CD4-positive, alpha-beta memory T cell (primary cell): ENCODE results near the gene SPRED2. TPM values are rescaled to one million over a fixed set of nuclear protein-coding genes. Genes with fewer than 3 reads are reported as not detected.
"Not testable (repeated sequence)": the region's sequence is repeated elsewhere in the genome, so short reads cannot be mapped to it uniquely, and the experiment has no call there.

ENCODE experiments used
- CTCF ChIA-PET: fragments of 350-600 bp; sonication (Branson Sonifier 250); formaldehyde crosslinking; loops from one replicate; lab custom pipeline; 2021; ENCODE audit warnings: inconsistent platforms; ENCODE audit not compliant: partially characterized antibody; lab: Charles Lee
- POLR2A ChIA-PET: fragments of 350-600 bp; sonication (Branson Sonifier 250); formaldehyde crosslinking; loops from one replicate; lab custom pipeline; 2021; ENCODE audit not compliant: partially characterized antibody; lab: Charles Lee
- DNase-seq, 5 donors: peaks; one replicate each; pipeline versions ENCODE4 v3.0.0 to v3.0.0-alpha.2; 2020 to 2022; ENCODE audit warnings: mixed read lengths in 1 of 5
- H3K27ac ChIP-seq: one replicate; pipeline ENCODE4 v1.7.0; 2013; ENCODE audit warnings: low read depth, low read length
- H3K27me3 ChIP-seq: 2 replicates; pipeline ENCODE4 v1.7.0; 2013; ENCODE audit warnings: mild to moderate bottlenecking, low read length, moderate library complexity; ENCODE audit not compliant: insufficient read depth
- H3K36me3 ChIP-seq: 2 replicates; pipeline ENCODE4 v1.7.0; 2013; ENCODE audit warnings: mild to moderate bottlenecking, low read length, moderate library complexity; ENCODE audit not compliant: insufficient read depth
- H3K4me1 ChIP-seq: 2 replicates; pipeline ENCODE4 v1.7.0; 2013; ENCODE audit warnings: mild to moderate bottlenecking, low read length, moderate library complexity; ENCODE audit not compliant: insufficient read depth
- H3K4me3 ChIP-seq, 2 donors: one replicate each; pipeline ENCODE4 v1.7.0; 2013; ENCODE audit warnings: low read length in 2 of 2, mild to moderate bottlenecking in 1 of 2
- H3K9me3 ChIP-seq, 2 donors: one replicate each; pipeline ENCODE4 v1.7.0; 2013; ENCODE audit warnings: low read length in 2 of 2, control low read depth in 1 of 2; ENCODE audit not compliant: control insufficient read depth in 1 of 2
- H3K27ac Mint-ChIP-seq, 7 donors: one replicate each; pipeline ENCODE4 v1.8.0; 2020 to 2021; ENCODE audit warnings: mixed read lengths in 7 of 7, mild to moderate bottlenecking in 6 of 7, inconsistent platforms in 3 of 7, moderate library complexity in 3 of 7
- H3K27me3 Mint-ChIP-seq, 2 donors: one replicate each; pipeline ENCODE4 v1.8.0; 2020 to 2021; ENCODE audit warnings: mixed read lengths in 2 of 2
- H3K36me3 Mint-ChIP-seq, 2 donors: one replicate each; pipeline ENCODE4 v1.8.0; 2020 to 2021; ENCODE audit warnings: mixed read lengths in 2 of 2, inconsistent platforms in 1 of 2, mild to moderate bottlenecking in 1 of 2
- H3K4me1 Mint-ChIP-seq, 4 donors: one replicate each; pipeline ENCODE4 v1.8.0; 2020 to 2021; ENCODE audit warnings: mixed read lengths in 4 of 4, mild to moderate bottlenecking in 1 of 4
- H3K4me3 Mint-ChIP-seq, 8 donors: one replicate each; pipeline ENCODE4 v1.8.0; 2020 to 2021; ENCODE audit warnings: mixed read lengths in 8 of 8, mild to moderate bottlenecking in 7 of 8, moderate library complexity in 6 of 8, inconsistent platforms in 3 of 8
- H3K9me3 Mint-ChIP-seq, 8 donors: one replicate each; pipeline ENCODE4 v1.8.0; 2020 to 2021; ENCODE audit warnings: mixed read lengths in 8 of 8, mild to moderate bottlenecking in 5 of 8, inconsistent platforms in 3 of 8, moderate library complexity in 1 of 8
- intact Hi-C: fragments of 100-400 bp; cut with micrococcal nuclease; formaldehyde crosslinking; loops from one replicate; pipeline ENCODE4 v1.15.1; 2023
- polyA plus RNA-seq, 2 donors: library from polyadenylated mRNA; unstranded; fragments of 300-500 nt; fragmentation: Illumina TruSeq; gene quantifications; one replicate each; pipeline ENCODE4 v1.2.3, GENCODE V29; 2021
- total RNA-seq, 2 experiments: library from RNA; stranded (reverse); gene quantifications; one replicate each; pipeline ENCODE4 v1.2.3, GENCODE V29; 2021

SPRED2 gene
- total and polyA plus RNA-seq, 4 experiments from 2014 or later, result 0.27 to 1.3 (median 0.62) TPM

GRCh38 chr2:65317841-65318240 lies 114.6 kb downstream of the SPRED2 start:
- peaks cover 4 to 6% of the 10 kb centered on the region in 2 donors for H3K36me3 Mint-ChIP-seq
- DNase-seq, result no peak
- H3K9me3 ChIP-seq, result no peaks in the 10 kb centered on the region
- no peak overlapping the region for H3K4me3 ChIP-seq
- peaks cover 5 to 17% (median 12%) of the 10 kb centered on the region in 4 donors for H3K4me1 Mint-ChIP-seq
- H3K27ac ChIP-seq, result no peak overlapping the region
- H3K27me3 ChIP-seq, result no peaks in the 10 kb centered on the region
- intact Hi-C loops, result no loop called here
- peak overlapping the region in 1 of 7 donors; percentile 30 for H3K27ac Mint-ChIP-seq
- POLR2A ChIA-PET, result no interaction called here
- peaks cover 0 to 2% (median 0%) of the 10 kb centered on the region in 8 donors for H3K9me3 Mint-ChIP-seq
- no peak overlapping the region for H3K4me3 Mint-ChIP-seq
- H3K36me3 ChIP-seq, result no peaks in the 10 kb centered on the region
- no peaks in the 10 kb centered on the region for H3K4me1 ChIP-seq
- CTCF ChIA-PET, result no interaction called here
- H3K27me3 Mint-ChIP-seq, result no peaks in the 10 kb centered on the region

- H3K36me3 ChIP-seq, H3K9me3 Mint-ChIP-seq, H3K4me3 ChIP-seq, POLR2A ChIA-PET, intact Hi-C loops, H3K27ac ChIP-seq, H3K36me3 Mint-ChIP-seq, H3K9me3 ChIP-seq, H3K27me3 Mint-ChIP-seq, H3K27ac Mint-ChIP-seq, H3K4me1 ChIP-seq, H3K27me3 ChIP-seq, H3K4me3 Mint-ChIP-seq, DNase-seq, CTCF ChIA-PET: not testable (repeated sequence)
- peaks cover 5 to 17% (median 12%) of the 10 kb centered on the region in 4 donors for H3K4me1 Mint-ChIP-seq
Measured at GRCh38 chr2:65317351-65317750, 115.0 kb downstream of the SPRED2 start.

- H3K27ac Mint-ChIP-seq, result no peak overlapping the region
Measured at GRCh38 chr2:65316072-65316471, 116.3 kb downstream of the SPRED2 start.

GRCh38 chr2:65314801-65315441 lies 117.5 kb downstream of the SPRED2 start:
- H3K4me1 ChIP-seq, result no peaks in the 10 kb centered on the region
- no peak overlapping the region for H3K27ac ChIP-seq
- Mint-ChIP-seq H3K4me1 (peaks cover 2 to 8% (median 4%) of the 10 kb centered on the region in 4 donors), H3K36me3 (peaks cover 6% of the 10 kb centered on the region in 2 donors), H3K27me3 (no peaks in the 10 kb centered on the region), H3K9me3 (peaks cover 0 to 2% (median 0%) of the 10 kb centered on the region in 8 donors), H3K4me3 (no peak overlapping the region), H3K27ac (no peak overlapping the region)
- intact Hi-C loops, result no loop called here
- DNase-seq, result no peak
- H3K27me3 ChIP-seq, result no peaks in the 10 kb centered on the region
- CTCF ChIA-PET, result no interaction called here
- POLR2A ChIA-PET, result no interaction called here
- H3K36me3 ChIP-seq, result no peaks in the 10 kb centered on the region
- H3K4me3 ChIP-seq, result no peak overlapping the region
- H3K9me3 ChIP-seq, result no peaks in the 10 kb centered on the region

More at GRCh38 chr2:65316072-65316471, 116.3 kb downstream of the SPRED2 start:
- H3K36me3 ChIP-seq, result no peaks in the 10 kb centered on the region
- peaks cover 6% of the 10 kb centered on the region in 2 donors for H3K36me3 Mint-ChIP-seq
- no peak overlapping the region for H3K4me3 ChIP-seq
- no peaks in the 10 kb centered on the region for H3K27me3 Mint-ChIP-seq
- DNase-seq, result no peak
- no peaks in the 10 kb centered on the region for H3K27me3 ChIP-seq
- no peak overlapping the region for H3K4me3 Mint-ChIP-seq
- no peaks in the 10 kb centered on the region for H3K9me3 ChIP-seq
- H3K9me3 Mint-ChIP-seq, result peaks cover 0 to 2% (median 0%) of the 10 kb centered on the region in 8 donors
- H3K27ac ChIP-seq, result no peak overlapping the region
- intact Hi-C loops, result no loop called here
- peaks cover 5 to 17% (median 12%) of the 10 kb centered on the region in 4 donors for H3K4me1 Mint-ChIP-seq
- POLR2A ChIA-PET, result no interaction called here
- CTCF ChIA-PET, result no interaction called here
- H3K4me1 ChIP-seq, result no peaks in the 10 kb centered on the region

GRCh38 chr2:65313954-65314256 lies 118.5 kb downstream of the SPRED2 start:
- Mint-ChIP-seq H3K4me1 (no peaks in the 10 kb centered on the region), H3K36me3 (peaks cover 6% of the 10 kb centered on the region in 2 donors), H3K27ac (no peak overlapping the region), H3K9me3 (peaks cover 0 to 1% (median 0%) of the 10 kb centered on the region in 8 donors), H3K4me3 (no peak overlapping the region), H3K27me3 (no peaks in the 10 kb centered on the region)
- H3K4me1 ChIP-seq, result no peaks in the 10 kb centered on the region
- intact Hi-C loops, result no loop called here
- CTCF ChIA-PET, result no interaction called here
- H3K27me3 ChIP-seq, result no peaks in the 10 kb centered on the region
- POLR2A ChIA-PET, result no interaction called here
- no peaks in the 10 kb centered on the region for H3K9me3 ChIP-seq
- no peaks in the 10 kb centered on the region for H3K36me3 ChIP-seq
- no peak for DNase-seq
- no peak overlapping the region for H3K27ac ChIP-seq
- no peak overlapping the region for H3K4me3 ChIP-seq

GRCh38 chr2:65313126-65313953 lies 119.1 kb downstream of the SPRED2 start:
- Histone ChIP-seq H3K27me3 (no peaks in the 10 kb centered on the region), H3K4me1 (no peaks in the 10 kb centered on the region), H3K9me3 (no peaks in the 10 kb centered on the region), H3K4me3 (no peak overlapping the region), H3K27ac (no peak overlapping the region), H3K36me3 (no peaks in the 10 kb centered on the region)
- CTCF ChIA-PET, result no interaction called here
- H3K27me3 Mint-ChIP-seq, result no peaks in the 10 kb centered on the region
- no peaks in the 10 kb centered on the region for H3K4me1 Mint-ChIP-seq
- intact Hi-C loops, result no loop called here
- no peak for DNase-seq
- peaks cover 6% of the 10 kb centered on the region in 2 donors for H3K36me3 Mint-ChIP-seq
- H3K27ac Mint-ChIP-seq, result no peak overlapping the region
- peaks cover 0 to 1% (median 0%) of the 10 kb centered on the region in 8 donors for H3K9me3 Mint-ChIP-seq
- H3K4me3 Mint-ChIP-seq, result no peak overlapping the region
- POLR2A ChIA-PET, result no interaction called here

- Mint-ChIP-seq H3K4me3 (no peak overlapping the region), H3K4me1 (no peaks in the 10 kb centered on the region), H3K36me3 (peaks cover 6% of the 10 kb centered on the region in 2 donors), H3K9me3 (peaks cover 0 to 1% (median 0%) of the 10 kb centered on the region in 8 donors), H3K27ac (no peak overlapping the region), H3K27me3 (no peaks in the 10 kb centered on the region)
- ChIA-PET CTCF (no interaction called here), POLR2A (no interaction called here)
- no peak for DNase-seq
- H3K4me3 ChIP-seq, result no peak overlapping the region
- intact Hi-C loops, result no loop called here
- no peak overlapping the region for H3K27ac ChIP-seq
- H3K9me3 ChIP-seq, result no peaks in the 10 kb centered on the region
- H3K4me1 ChIP-seq, result no peaks in the 10 kb centered on the region
- H3K36me3 ChIP-seq, result no peaks in the 10 kb centered on the region
- no peaks in the 10 kb centered on the region for H3K27me3 ChIP-seq
Measured at GRCh38 chr2:65311596-65311995, 120.8 kb downstream of the SPRED2 start.
